ENCODE measurements around the gene UBAP1L.
"Not testable (repeated sequence)": the region's sequence is repeated elsewhere in the genome, so short reads cannot be mapped to it uniquely, and the experiment has no call there.

The UBAP1L gene

GRCh38 chr15:65062061-65062460, 52.9 kb downstream of the UBAP1L start:
- DNase-seq = no peak

DNA sequence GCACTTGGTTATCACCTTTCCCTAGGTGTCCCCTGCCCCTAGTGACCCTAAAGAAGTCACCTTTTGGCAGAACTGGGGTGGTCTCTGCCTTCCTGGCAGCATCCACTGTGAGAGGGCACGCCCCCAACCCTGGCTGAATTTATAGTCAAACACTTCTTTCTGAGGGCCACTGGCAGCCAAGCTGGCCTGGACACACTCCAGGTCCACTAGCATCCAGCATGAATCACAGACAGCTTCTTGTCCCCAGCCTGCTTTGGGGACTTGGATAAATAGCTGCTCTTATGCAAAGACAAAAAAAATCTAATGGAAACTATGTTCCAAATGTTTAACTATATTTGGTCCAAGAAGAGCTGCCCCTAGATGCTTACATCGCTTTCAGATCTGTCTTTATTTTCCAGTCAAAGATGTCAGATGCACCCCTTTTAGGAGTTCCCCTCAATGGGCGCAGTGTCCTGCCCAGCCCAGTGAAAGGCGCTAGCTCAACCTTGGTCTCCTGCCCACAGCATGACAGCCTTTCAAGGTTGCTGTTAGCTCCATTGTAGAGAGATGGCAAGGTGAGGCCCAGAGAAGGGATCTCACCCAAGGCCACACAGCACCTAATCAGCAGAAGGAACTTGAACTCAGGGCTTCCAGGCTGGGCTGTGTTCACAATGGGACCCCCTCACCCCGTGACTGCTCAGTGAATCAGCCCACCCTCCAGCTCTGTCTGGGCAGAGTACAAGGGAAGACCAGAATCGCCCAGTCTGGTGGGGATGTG, 54.2 kb downstream of the UBAP1L start:
- DNase-seq = no peak

GRCh38 chr15:65059931-65060596, 54.9 kb downstream of the UBAP1L start:
- DNase-seq = no peak

DNA sequence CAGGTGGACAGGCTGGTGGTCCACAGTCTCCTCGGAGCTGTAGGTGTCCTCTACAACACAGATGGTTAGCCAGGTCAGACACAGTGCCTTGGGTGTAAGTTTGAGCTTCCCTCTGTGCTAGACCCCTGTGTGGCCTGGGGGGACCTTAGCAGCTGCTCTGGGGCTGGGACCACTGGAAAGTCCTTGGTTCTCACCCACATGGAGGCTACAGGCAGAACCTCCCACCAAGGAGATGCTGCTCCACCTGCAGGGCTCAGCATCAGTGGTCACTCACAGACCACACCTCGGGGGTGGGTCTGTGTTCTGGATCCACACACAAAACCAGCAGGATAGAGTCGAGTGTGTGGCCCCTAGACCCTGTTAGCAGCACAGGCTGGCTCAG, 55.6 kb downstream of the UBAP1L start:
- DNase-seq = no peak

- DNase-seq = no peak
These were observed 56.3 kb downstream of the UBAP1L start for GRCh38 chr15:65058394-65059368.

DNA sequence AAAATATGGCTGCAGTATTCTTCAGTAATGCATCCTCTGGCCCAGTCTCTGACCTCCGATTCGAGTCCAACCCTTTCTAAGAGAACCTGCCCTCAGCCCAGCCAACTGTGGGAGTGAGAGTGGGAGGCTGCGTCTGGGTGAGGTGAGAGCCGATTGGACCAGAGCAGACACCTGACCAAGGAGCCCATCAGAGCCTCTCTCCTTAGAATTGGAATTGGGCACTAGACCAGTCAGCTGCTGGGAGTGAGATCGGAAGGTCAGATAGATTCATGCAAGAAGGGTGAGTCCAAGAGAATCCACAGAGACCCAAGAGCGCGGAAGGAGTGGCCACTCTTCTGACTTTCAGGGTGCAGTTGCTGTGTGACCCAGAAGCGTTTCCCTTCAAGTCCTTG, 57.5 kb downstream of the UBAP1L start:
- no peak for DNase-seq

DNA sequence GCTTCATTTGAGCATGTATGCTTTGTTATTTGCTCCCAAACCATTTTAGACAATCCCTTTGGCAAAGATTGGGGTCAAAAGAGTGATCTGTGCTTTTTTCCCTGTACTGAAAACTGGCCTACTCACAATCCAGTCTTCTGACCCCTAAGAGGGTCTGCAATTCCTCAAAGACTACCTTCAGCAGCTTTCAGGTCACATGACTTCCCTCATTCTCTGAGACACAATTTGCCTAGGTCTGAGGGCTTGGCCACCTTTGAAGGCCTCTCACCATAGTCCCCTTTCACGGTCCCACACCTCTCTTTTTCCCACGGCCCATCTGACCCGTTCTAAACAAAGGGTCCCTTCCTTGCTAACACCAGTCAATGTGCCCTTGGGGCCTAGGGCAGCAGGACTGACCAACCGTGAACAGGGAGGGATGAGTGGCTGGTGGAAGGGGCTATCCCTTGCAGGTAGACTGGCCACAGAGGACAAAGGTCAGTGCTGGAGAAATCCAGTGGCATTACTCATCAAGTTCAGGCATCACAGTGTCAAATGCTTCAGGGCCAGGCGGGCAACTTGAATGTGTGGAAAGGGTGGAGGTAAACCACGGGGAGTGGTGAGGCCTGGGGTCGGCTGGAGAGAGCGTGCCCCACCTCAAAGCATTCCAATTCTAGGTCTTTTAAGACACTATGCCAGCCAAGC, 58.0 kb downstream of the UBAP1L start:
- DNase-seq = no peak

DNA sequence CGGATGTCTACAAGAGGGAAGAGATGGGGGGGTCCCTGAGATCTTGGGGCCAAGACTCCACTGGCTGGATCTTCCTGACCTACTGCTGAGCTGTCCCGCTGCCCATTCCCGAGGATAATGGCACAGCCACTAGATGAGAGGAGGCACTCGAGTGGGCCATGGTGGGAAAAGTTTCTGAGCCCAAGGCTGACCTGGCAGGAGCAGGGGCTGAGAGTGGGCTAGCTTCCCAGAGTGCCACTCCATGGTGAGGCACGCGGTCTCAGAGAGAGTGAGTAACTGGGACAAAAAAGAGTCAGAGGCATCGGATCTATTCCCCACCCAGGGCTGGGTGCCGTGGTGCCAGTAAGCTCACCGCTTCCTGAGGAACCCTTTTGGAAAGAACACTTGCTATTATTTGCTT, 58.9 kb downstream of the UBAP1L start:
- DNase-seq = no peak

DNA sequence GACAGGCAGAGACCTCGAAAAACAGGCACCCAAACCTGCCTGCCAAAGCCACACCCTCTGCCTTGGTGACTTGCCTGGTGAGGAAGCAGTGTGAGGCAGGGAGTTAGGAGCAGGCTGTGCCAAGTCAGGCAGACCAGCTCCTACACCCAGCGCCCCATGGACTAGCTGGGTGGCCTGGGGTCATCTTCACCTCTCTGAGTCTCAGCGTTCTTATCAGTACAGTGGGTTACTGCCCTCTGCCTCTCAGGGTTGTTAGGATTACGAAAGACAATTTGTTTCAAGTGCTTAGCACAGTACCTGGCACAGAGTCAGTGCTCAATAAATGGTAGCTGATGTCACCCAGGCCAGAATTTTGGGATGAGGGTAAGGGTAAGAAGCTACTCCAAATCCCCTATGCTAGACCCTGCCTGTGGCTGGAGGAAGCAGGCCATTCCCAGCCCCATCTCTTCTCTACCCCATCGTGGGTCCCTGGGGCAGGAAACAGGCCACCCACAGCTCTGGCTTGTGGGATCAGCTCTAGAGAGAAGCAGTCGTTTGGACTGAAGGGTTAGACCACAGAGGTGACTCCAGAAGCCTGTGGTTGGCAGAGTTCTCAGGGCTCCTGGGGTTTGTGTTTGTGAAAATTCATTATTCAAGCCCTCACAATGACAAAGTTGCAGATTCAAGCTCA, 59.7 kb downstream of the UBAP1L start:
- DNase-seq = no peak

DNA sequence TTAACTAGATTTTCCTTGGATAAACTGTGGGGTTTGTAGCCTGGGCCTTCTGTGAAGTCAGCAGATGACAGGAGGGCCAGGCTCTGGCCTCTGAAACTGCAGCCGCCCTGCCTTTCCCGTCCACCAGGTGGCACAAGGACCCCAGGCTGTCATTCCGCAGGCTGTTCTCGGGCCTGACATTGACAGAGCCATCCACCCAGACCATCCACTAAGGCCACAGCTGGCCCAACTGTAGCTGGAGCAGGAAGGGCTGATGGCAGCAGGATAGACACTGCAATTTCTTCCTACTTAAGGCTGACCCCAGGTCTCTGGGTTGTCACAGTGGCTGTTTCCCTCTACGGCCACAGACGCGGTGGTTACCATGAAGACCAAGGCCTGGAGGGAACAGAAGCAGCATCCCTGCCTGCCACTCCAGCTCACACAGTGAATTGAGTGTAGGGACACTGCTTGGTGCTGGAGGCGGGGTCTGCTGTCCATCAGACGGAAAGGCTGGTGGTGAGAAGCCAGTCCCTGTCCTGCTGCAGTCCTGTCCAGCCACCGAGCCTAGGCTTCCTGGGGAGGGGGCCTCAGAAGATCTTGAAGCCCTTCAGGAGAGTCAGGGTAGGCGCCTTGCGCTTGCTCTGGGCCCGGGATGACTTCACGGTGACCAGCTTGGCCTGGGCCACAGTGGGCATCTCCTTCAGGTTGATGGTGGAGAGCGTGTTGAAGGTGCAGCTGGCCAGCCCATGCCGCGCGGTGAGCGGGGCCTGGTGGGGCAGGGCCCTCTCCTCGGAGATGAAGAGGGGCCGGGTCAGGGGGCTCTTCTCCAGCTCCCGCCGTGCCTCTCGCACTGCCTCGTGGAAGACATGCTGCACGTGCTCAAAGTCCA, 60.4 kb downstream of the UBAP1L start:
- peak; percentile 36 for DNase-seq

- DNase-seq = no peak
These were observed 62.0 kb downstream of the UBAP1L start for GRCh38 chr15:65052956-65053355.

- DNase-seq = no peak
These were observed 63.7 kb downstream of the UBAP1L start for GRCh38 chr15:65051266-65051665.

- DNase-seq = no peak
These were observed 64.7 kb downstream of the UBAP1L start for GRCh38 chr15:65050270-65050669.

GRCh38 chr15:65049418-65049840, 65.6 kb downstream of the UBAP1L start:
- peak; percentile 89 for DNase-seq

GRCh38 chr15:65048241-65048640, 66.8 kb downstream of the UBAP1L start:
- no peak for DNase-seq

DNA sequence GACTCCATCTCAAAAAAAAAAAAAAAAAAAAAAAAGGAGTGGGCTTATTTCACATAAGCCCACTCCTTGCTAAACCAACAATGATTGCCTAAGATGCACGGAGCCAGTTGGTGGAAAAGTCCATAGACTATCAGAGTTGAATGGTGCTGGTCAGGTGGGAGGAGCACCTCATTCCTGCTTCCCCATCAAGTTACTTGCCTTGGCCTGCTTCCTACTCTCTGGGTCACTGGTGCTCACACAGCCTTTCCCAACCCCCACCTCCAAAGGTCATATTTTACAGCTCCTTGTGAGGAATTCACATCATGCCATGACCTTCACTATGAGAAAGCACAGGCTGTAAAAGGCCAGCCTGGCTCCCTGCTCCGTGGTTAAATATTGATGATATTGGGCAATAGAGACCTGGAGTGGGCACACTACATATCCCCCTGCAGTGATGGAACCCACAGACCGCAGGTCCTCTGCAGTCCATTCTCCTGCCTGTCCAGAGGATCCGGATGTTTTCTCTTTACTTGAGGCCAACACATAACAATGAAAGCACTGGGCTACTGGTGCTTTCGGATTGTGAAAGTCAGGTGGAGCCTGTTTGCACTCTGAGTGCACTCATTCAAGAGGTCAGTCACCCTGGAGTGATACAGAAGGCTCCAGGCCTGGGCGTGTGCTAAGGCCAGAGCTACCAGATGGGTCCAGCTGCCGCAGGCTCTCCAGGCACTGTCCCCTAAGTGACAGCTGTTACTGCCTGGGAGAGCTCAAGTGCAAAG, 70.1 kb downstream of the UBAP1L start, which contains the start of gene SLC51B:
Gene SLC51B, plus strand, starts transcription at position 664 of the 758 bp plus-strand sequence. CDS start 4,618 bp downstream, outside the sequence.
- DNase-seq = no peak

DNA sequence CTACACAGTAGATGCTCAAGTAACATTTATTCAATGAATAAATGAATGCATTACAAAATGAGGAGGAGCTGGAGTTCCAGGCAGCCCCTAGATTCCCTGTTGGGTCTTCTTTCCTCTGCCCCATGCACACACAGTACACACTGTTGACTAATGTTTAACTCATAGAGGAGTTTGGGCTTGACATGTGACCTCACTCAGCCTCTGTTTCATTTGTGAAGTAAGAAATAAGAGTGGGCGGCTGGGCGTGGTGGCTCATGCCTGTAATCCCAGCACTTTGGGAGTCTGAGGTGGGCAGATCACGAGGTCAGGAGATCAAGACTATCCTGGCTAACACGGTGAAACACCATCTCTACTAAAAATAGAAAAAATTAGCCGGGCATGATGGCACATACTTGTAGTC, 70.8 kb downstream of the UBAP1L start:
- not testable (repeated sequence) for DNase-seq

- DNase-seq = no peak
These were observed 72.1 kb downstream of the UBAP1L start for GRCh38 chr15:65042776-65043327.

Data from NCI-H526 treated with DMSO at 0.1 percent for 48 hours (cell line).